ENCODE results near the gene ATP6V1F. TPM values are rescaled to one million over a fixed set of nuclear protein-coding genes. Genes with fewer than 3 reads are reported as not detected.

ATP6V1F gene
- total and polyA plus RNA-seq, 4 donors: 83.7 to 270 (median 103) TPM

DNA sequence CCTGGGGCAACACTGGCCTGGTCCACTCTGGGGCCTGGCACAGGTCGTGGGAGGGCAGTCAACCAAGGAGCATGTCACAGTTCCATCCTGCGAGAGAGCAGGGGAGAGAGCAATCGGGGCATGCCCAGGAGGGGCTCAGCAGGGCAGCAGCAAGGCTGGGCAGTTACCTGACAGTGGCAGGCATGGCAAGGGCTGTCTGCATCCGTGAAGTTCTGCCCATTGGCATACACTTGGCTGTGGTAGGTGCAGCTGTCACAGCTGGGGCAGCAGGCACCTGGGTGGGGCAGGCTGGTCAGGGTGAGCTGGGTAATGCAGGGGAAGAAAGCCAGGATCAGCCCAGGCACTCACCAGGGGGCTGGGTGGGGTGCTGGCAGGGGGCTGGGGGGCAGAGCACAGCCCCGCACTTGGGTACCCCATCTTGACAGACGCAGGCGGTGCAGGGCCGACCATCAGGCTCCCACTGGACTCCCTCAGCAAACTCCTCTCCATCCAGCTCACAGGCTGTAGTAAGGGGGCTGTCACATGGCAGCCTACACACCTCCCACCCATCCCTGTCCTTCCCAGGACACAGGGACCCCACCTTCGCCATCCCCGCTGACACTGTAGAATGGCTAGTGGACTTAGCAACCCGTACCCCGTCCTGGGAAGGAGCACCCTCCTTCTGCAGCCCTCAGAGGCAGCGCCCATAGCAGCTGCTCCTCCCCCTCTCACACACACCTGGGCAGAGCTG, 30.0 kb downstream of the ATP6V1F start:
- no peaks in the 10 kb centered on the region for H3K36me3 ChIP-seq (ENCODE audit: control insufficient read depth in 1 of 2, insufficient read depth in 2 of 2, low read length in 1 of 2)
- DNase-seq (peak in 1 of 2 donors; percentile 50), ATAC-seq (ENCODE audit: low FRiP score) (no peak)
- no peak overlapping the region for H3K27ac ChIP-seq (ENCODE audit: low read depth in 1 of 2, low read length in 2 of 2)
- no peak overlapping the region for H3K4me3 ChIP-seq (ENCODE audit: low read length in 2 of 2)
- 89 to 95% methylated on average over 13 of the region's 13 CpGs for WGBS, 2 donors
- no peaks in the 10 kb centered on the region for H3K27me3 ChIP-seq (ENCODE audit: control insufficient read depth in 1 of 2, insufficient read depth in 2 of 2, low read length in 1 of 2)
- intact Hi-C loops (cut with DNase I): no loop called here
- H3K9me3 ChIP-seq (ENCODE audit: control insufficient read depth, low read length): no peaks in the 10 kb centered on the region
- no peaks in the 10 kb centered on the region for H3K4me1 ChIP-seq (ENCODE audit: control insufficient read depth in 1 of 2, insufficient read depth in 2 of 2, low read length in 2 of 2)

DNA sequence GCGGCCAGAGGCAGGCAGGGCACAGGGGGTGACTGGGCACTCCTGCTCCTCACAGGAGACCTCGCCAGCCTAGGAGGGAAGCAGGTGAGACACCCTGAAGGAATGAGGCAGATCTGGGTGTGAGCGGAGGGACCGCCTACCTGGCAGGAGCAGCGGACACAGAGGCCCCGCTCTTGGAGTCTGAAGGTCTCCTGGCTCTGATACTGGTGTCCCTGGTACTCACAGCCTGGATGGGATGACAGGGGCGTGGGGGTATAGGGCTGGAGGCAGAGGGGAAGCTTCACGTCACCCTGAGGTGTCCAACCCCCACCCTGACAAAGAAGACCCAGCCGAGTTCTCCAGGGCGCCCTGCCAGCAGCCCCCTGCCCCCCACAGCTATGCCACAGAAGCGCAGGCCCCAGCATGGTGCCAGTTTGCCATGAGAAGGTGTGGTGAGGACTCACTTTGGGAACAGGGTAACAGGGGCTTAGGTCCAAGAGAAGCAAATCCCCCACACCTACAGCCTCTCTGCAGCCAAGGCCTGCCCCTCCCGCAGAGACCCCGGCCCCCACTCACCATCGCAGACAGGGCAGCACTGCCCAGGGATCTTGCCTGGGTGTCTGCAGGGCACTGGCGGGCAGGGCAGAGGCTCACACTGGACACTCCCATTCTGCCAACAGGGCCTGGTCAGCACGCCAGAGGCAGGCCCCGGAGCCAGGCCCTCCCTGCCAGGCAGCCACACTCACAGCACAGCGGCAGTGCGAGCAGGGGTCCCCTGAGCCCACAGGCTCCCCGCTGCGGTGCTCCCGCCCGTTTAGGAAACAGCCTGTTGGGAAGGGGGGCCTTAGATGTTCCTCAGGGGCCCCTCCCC, 30.8 kb downstream of the ATP6V1F start:
- Histone ChIP-seq H3K36me3 (ENCODE audit: control insufficient read depth in 1 of 2, insufficient read depth in 2 of 2, low read length in 1 of 2) (no peaks in the 10 kb centered on the region), H3K27ac (ENCODE audit: low read depth in 1 of 2, low read length in 2 of 2) (no peak overlapping the region), H3K27me3 (ENCODE audit: control insufficient read depth in 1 of 2, insufficient read depth in 2 of 2, low read length in 1 of 2) (no peaks in the 10 kb centered on the region), H3K4me1 (ENCODE audit: control insufficient read depth in 1 of 2, insufficient read depth in 2 of 2, low read length in 2 of 2) (no peaks in the 10 kb centered on the region), H3K4me3 (ENCODE audit: low read length in 2 of 2) (no peak overlapping the region), H3K9me3 (ENCODE audit: control insufficient read depth, low read length) (no peaks in the 10 kb centered on the region)
- 90 to 92% methylated on average over 22 to 23 of the region's 23 CpGs for WGBS, 2 donors
- DNase-seq (peak in 1 of 2 donors; percentile 69), ATAC-seq (ENCODE audit: low FRiP score) (no peak)
- intact Hi-C loops (cut with DNase I): no loop called here

DNA sequence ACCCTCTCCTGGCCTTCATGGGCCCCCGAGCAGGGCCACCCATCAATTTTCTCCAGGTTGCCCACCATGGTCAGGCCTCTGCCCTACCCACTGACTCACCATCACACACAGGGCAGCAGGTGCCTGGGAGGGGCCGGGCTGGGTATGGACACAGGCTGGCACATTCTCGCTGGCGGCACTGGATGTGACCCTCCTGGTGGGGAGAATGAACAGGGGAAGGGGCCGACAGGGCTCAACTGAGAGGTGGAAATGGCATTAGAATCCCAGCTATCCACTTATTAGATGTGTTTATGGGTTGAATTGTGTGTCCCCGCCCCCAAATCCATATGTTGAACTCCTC, 31.4 kb downstream of the ATP6V1F start:
- no peak overlapping the region for H3K27ac ChIP-seq (ENCODE audit: low read depth in 1 of 2, low read length in 2 of 2)
- no peaks in the 10 kb centered on the region for H3K27me3 ChIP-seq (ENCODE audit: control insufficient read depth in 1 of 2, insufficient read depth in 2 of 2, low read length in 1 of 2)
- H3K36me3 ChIP-seq (ENCODE audit: control insufficient read depth in 1 of 2, insufficient read depth in 2 of 2, low read length in 1 of 2): no peaks in the 10 kb centered on the region
- H3K4me1 ChIP-seq (ENCODE audit: control insufficient read depth in 1 of 2, insufficient read depth in 2 of 2, low read length in 2 of 2): no peaks in the 10 kb centered on the region
- 94 to 97% methylated on average over 6 of the region's 6 CpGs for WGBS, 2 donors
- H3K9me3 ChIP-seq (ENCODE audit: control insufficient read depth, low read length): no peaks in the 10 kb centered on the region
- intact Hi-C loops (cut with DNase I): no loop called here
- DNase-seq (no peak), ATAC-seq (ENCODE audit: low FRiP score) (no peak)
- H3K4me3 ChIP-seq (ENCODE audit: low read length in 2 of 2): no peak overlapping the region

DNA sequence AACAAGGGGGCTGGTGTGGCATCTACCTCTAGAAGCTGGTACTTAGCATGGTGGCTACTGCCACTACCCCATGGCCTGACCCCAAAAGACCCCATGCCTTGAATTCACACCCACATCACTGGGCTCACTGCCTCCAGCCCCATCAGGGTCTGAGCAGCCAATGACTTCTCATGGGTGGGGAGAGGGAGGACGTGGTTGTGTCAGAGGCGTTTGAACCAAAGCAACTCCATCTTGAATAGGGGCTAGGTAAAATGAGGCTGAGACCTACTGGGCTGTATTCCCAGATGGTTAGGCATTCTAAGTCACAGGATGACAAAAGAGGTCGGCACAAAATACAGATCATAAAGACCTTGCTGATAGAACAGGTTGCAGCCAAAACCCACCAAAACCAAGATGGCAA, 32.7 kb downstream of the ATP6V1F start:
- Histone ChIP-seq H3K9me3 (ENCODE audit: control insufficient read depth, low read length) (no peaks in the 10 kb centered on the region), H3K27ac (ENCODE audit: low read depth in 1 of 2, low read length in 2 of 2) (no peak overlapping the region), H3K36me3 (ENCODE audit: control insufficient read depth in 1 of 2, insufficient read depth in 2 of 2, low read length in 1 of 2) (no peaks in the 10 kb centered on the region), H3K4me3 (ENCODE audit: low read length in 2 of 2) (no peak overlapping the region), H3K4me1 (ENCODE audit: control insufficient read depth in 1 of 2, insufficient read depth in 2 of 2, low read length in 2 of 2) (no peaks in the 10 kb centered on the region), H3K27me3 (ENCODE audit: control insufficient read depth in 1 of 2, insufficient read depth in 2 of 2, low read length in 1 of 2) (no peaks in the 10 kb centered on the region)
- DNase-seq (peak in 1 of 2 donors; percentile 22), ATAC-seq (ENCODE audit: low FRiP score) (no peak)
- intact Hi-C loops (cut with DNase I): no loop called here
- whole genome bisulfite sequencing, 2 donors: 89 to 93% methylated on average over 3 of the region's 3 CpGs

DNA sequence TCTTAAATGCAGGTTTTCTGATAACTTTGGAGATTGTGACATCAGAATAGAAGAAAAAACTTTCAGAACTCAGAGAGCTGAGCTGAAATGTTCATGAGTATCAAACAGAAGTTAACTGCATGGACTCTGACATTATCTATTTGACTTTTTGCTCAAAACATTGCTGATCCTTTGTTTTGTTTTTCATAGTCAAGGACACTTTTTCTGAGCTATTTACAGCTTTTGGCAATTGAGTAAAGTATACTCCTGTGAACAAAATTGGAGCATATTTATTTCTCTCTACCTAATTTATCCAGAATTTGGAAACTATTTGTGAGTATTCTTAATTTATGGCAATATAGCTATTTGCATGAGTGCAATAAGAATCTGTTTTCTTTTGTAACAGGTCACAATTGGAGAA, 36.7 kb downstream of the ATP6V1F start:
- no peak overlapping the region for H3K27ac ChIP-seq (ENCODE audit: low read depth in 1 of 2, low read length in 2 of 2)
- H3K9me3 ChIP-seq (ENCODE audit: control insufficient read depth, low read length): no peaks in the 10 kb centered on the region
- DNase-seq (no peak), ATAC-seq (ENCODE audit: low FRiP score) (no peak)
- no peaks in the 10 kb centered on the region for H3K27me3 ChIP-seq (ENCODE audit: control insufficient read depth in 1 of 2, insufficient read depth in 2 of 2, low read length in 1 of 2)
- no peaks in the 10 kb centered on the region for H3K4me1 ChIP-seq (ENCODE audit: control insufficient read depth in 1 of 2, insufficient read depth in 2 of 2, low read length in 2 of 2)
- intact Hi-C loops (cut with DNase I): no loop called here
- no peaks in the 10 kb centered on the region for H3K36me3 ChIP-seq (ENCODE audit: control insufficient read depth in 1 of 2, insufficient read depth in 2 of 2, low read length in 1 of 2)
- H3K4me3 ChIP-seq (ENCODE audit: low read length in 2 of 2): no peak overlapping the region

DNA sequence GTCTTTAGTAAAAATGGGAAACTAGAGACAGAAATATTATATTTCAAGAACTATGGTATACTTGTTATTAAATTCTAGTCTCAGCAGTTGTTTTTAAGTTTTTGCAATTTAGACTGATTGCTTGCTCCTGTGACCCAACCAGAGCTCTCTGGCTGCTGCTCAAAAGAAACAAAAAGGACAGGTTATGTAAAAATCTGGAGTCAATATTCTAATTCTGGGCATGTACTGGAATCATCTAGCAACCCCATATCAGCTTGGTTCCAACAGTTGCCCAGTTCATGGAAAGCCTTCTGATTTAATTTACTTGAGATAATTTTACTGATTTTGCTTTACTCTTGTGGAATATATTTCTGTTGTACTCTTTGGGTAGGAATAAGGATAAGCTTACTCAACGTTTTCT, 37.6 kb downstream of the ATP6V1F start:
- Histone ChIP-seq H3K9me3 (ENCODE audit: control insufficient read depth, low read length) (no peaks in the 10 kb centered on the region), H3K27me3 (ENCODE audit: control insufficient read depth in 1 of 2, insufficient read depth in 2 of 2, low read length in 1 of 2) (no peaks in the 10 kb centered on the region), H3K36me3 (ENCODE audit: control insufficient read depth in 1 of 2, insufficient read depth in 2 of 2, low read length in 1 of 2) (no peaks in the 10 kb centered on the region), H3K27ac (ENCODE audit: low read depth in 1 of 2, low read length in 2 of 2) (no peak overlapping the region), H3K4me3 (ENCODE audit: low read length in 2 of 2) (no peak overlapping the region), H3K4me1 (ENCODE audit: control insufficient read depth in 1 of 2, insufficient read depth in 2 of 2, low read length in 2 of 2) (no peaks in the 10 kb centered on the region)
- intact Hi-C loops (cut with DNase I): loop anchor here in 1 of 2 donors (5.0 kb wide), 1 partner anchor 187 kb away; no protein-coding TSS in a partner anchor
- 38 to 40% methylated on average over 1 of the region's 1 CpG for WGBS, 2 donors
- DNase-seq (no peak), ATAC-seq (ENCODE audit: low FRiP score) (no peak)

DNA sequence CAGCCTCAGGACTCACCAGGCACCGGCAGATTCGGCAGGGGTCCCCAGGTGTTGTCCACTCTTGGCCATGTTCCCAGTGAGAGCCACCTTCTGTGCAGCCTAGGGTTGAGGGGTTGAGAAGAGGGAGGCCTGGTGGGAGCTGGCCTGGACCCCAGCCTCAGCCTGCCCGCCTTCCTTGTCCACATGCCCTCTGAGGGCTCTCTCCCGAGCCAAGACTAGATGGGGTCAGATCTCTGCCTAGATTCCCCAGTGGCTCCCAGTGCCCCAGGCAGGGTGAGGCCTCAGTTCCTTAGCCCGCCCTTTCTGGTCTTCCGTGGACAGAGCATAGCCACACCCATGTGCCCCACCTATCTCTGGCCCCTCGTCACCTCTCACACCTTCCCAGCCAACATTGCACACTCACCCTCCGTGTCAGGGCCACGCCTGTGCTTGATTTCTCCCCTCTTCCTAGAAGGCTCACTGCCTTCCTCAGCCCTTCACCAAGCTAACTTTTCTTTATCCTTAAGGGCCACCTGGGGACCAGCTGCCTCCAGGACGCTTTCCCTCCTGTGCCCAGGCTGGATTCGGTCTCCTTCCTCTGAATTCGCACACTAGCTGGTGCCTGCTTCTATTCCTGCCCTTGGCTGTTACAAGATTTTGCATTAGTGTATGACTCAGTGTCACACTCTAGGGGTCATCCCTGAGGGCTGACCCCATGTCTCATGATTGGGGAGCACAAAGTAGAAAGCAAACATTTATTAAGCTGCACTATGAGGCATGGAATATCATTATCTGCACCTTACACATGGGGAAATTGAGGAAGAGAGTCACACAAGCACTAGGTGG, 40.3 kb downstream of the ATP6V1F start:
- ATAC-seq (ENCODE audit: low FRiP score): no peak
- no peaks in the 10 kb centered on the region for H3K9me3 ChIP-seq (ENCODE audit: control insufficient read depth, low read length)
- no peaks in the 10 kb centered on the region for H3K4me1 ChIP-seq (ENCODE audit: control insufficient read depth in 1 of 2, insufficient read depth in 2 of 2, low read length in 2 of 2)
- no peak for DNase-seq
- H3K36me3 ChIP-seq (ENCODE audit: control insufficient read depth in 1 of 2, insufficient read depth in 2 of 2, low read length in 1 of 2): no peaks in the 10 kb centered on the region
- 82 to 90% methylated on average over 12 of the region's 12 CpGs for WGBS, 2 donors
- no peak overlapping the region for H3K27ac ChIP-seq (ENCODE audit: low read depth in 1 of 2, low read length in 2 of 2)
- H3K4me3 ChIP-seq (ENCODE audit: low read length in 2 of 2): no peak overlapping the region
- intact Hi-C loops (cut with DNase I): loop anchor here in 1 of 2 donors (5.0 kb wide), 1 partner anchor 184 kb away; no protein-coding TSS in a partner anchor
- H3K27me3 ChIP-seq (ENCODE audit: control insufficient read depth in 1 of 2, insufficient read depth in 2 of 2, low read length in 1 of 2): no peaks in the 10 kb centered on the region

DNA sequence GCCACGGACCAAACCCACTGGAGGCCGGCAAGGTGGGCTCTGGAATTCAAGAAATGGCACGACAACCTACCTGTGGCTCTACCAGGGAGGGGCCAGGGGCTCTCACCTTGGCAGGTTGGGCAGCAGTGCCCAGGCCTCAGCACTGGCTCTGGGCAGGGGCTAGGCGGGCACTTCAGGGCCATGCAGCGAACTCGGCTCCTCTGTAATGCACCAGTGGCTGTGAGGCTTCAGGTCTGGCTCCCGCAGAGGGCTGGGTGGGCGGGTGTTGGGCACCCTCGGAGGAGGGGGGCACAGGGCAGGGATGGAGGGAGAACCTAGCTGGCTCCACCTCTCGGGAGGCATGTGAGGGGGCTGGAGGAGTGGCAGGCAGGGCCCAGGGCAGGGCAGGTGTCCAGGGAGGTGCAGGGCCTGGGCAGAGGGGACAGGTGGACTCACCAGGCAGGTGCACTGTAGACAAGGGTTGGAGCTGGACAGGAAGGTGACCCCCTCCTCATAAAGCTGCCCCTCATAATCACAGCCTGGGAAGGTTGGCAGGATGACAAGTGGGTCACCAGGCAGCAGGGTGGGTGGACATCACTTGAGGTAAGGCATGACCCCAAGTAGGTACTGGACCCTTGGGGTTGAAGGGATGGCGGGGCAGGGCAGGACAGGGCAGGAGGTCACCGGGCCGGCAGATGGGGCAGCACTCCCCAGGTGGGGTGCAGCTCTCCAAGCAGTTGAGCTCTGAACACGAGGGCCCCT, 41.1 kb downstream of the ATP6V1F start:
- H3K27ac ChIP-seq (ENCODE audit: low read depth in 1 of 2, low read length in 2 of 2): no peak overlapping the region
- ATAC-seq (ENCODE audit: low FRiP score) (no peak), DNase-seq (no peak)
- WGBS, 2 donors: 77 to 85% methylated on average over 13 to 14 of the region's 14 CpGs
- no peak overlapping the region for H3K4me3 ChIP-seq (ENCODE audit: low read length in 2 of 2)
- intact Hi-C loops (cut with DNase I): loop anchor here in 1 of 2 donors (5.0 kb wide), 1 partner anchor 184 kb away; no protein-coding TSS in a partner anchor
- no peaks in the 10 kb centered on the region for H3K9me3 ChIP-seq (ENCODE audit: control insufficient read depth, low read length)
- H3K4me1 ChIP-seq (ENCODE audit: control insufficient read depth in 1 of 2, insufficient read depth in 2 of 2, low read length in 2 of 2): no peaks in the 10 kb centered on the region
- no peaks in the 10 kb centered on the region for H3K27me3 ChIP-seq (ENCODE audit: control insufficient read depth in 1 of 2, insufficient read depth in 2 of 2, low read length in 1 of 2)
- no peaks in the 10 kb centered on the region for H3K36me3 ChIP-seq (ENCODE audit: control insufficient read depth in 1 of 2, insufficient read depth in 2 of 2, low read length in 1 of 2)

All from aorta (tissue), 5 donors.